Astrocyte of the cerebellum (primary cell): Measurements from ENCODE around the gene PPP2R2D.
A peak's percentile ranks its signal among the peaks of the same experiment; 100 is the strongest.
"Not testable (repeated sequence)": the region's sequence is repeated elsewhere in the genome, so short reads cannot be mapped to it uniquely, and the experiment has no call there.

Experiments
- DNase-seq: peaks from one replicate; pipeline ENCODE4 v3.0.0-alpha.2; 2011; ENCODE audit warnings: low read depth
- H3K4me3 ChIP-seq: 2 replicates; pipeline ENCODE4 v1.5.1; 2011; ENCODE audit warnings: mild to moderate bottlenecking, low read depth, low read length, moderate library complexity
- in situ Hi-C: cut with HindIII; loops from 2 replicates; pipeline ENCODE4 v1.10.0; 2017; ENCODE audit warnings: low sequenced_read_pairs
- TF ChIP-seq, protein P1 (sequence below): IDR thresholded peaks from 2 replicates; pipeline ENCODE4 v1.5.1; 2012; ENCODE audit warnings: low read length, low read depth, moderate library complexity, mild to moderate bottlenecking; ENCODE audit errors: missing control alignments

The PPP2R2D gene

GRCh38 chr10:131980321-131980720 is 79.5 kb downstream of the PPP2R2D start:
- no peak for DNase-seq
- in situ Hi-C loops: loop anchor here (5.0 kb wide), 1 partner anchor 83 kb away; no protein-coding TSS in a partner anchor
- TF ChIP-seq, protein P1, sequence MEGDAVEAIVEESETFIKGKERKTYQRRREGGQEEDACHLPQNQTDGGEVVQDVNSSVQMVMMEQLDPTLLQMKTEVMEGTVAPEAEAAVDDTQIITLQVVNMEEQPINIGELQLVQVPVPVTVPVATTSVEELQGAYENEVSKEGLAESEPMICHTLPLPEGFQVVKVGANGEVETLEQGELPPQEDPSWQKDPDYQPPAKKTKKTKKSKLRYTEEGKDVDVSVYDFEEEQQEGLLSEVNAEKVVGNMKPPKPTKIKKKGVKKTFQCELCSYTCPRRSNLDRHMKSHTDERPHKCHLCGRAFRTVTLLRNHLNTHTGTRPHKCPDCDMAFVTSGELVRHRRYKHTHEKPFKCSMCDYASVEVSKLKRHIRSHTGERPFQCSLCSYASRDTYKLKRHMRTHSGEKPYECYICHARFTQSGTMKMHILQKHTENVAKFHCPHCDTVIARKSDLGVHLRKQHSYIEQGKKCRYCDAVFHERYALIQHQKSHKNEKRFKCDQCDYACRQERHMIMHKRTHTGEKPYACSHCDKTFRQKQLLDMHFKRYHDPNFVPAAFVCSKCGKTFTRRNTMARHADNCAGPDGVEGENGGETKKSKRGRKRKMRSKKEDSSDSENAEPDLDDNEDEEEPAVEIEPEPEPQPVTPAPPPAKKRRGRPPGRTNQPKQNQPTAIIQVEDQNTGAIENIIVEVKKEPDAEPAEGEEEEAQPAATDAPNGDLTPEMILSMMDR: no peak
- H3K4me3 ChIP-seq: peak overlapping the region; percentile 88

DNA sequence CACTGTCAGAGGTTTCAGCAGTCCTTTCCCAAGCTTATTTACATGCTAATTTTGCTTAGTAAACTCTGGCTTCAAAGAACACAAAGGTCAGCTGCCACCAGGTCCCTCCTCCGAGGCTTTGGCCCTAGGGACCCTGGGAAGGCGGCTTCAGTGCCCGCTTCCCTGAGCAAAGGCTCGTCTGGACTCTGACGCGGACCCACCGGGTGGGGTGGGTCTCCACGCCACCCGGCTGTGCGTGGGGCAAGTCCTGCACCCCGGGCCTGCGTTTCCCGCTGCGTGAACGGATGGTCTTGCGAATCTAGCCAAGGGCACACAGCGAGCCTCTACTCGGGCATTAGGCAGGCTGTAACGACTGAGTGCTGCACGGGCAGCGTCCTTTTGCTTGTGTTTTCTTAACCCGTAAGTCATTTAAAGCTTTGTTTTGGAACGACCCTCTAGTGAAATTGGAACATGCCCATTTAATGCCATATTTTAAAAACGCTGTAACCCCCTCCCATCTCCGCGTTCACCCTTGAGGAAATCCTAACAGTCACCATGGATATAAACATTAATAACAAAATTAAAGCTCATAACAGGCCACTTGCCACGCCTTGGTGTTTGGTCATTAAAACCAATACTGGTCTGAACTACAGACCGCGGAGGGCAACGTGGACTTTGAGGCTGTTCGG is 80.1 kb downstream of the PPP2R2D start:
- DNase-seq: no peak
- in situ Hi-C loops: loop anchor here (5.0 kb wide), 1 partner anchor 84 kb away; no protein-coding TSS in a partner anchor
- H3K4me3 ChIP-seq: peak overlapping the region; percentile 88
- TF ChIP-seq, protein P1: no peak

DNA sequence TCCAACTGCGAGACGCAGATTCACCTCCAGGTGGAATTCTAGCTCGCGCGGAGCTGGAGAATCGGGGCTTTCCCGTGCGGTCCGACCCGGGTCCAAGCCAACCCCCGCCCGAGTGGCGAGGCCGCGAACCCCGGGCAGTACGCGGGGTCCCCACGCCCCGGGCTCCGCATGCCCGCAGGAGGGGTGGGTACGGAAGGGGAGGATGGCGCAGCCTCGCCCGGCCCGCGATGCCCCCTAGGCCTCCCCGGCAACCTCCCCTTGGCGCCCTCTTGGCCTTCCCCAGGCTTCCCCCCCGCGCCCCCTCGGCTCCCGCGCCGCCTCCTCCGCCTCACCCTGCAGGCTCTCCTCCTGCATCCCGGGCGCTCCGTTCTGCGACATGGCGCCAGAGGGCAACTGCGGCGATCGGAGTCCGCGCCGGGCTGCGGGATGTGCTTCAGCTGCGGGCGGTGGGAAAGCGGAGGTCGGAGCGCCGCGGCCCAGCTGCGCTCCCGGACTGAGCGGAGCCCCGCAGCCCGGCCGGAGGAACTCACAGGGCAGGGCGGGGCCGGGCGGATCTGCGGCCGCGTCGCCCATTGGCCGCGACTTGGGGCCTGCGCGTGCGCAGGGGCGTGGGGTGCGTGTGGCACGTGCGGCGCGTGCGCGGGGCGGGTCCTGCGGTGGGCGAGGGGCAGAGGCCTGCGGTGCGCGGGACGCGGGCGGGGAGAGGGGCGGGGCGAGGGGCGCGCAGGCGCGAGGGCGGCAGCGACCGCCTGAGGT is 80.8 kb downstream of the PPP2R2D start, which contains the start of gene BNIP3:
Gene BNIP3 (minus strand): TSS at position 495 of the 756 bp plus-strand sequence. CDS start 117 bp downstream, at position 378.
- TF ChIP-seq, protein P1: peak; percentile 17

DNA sequence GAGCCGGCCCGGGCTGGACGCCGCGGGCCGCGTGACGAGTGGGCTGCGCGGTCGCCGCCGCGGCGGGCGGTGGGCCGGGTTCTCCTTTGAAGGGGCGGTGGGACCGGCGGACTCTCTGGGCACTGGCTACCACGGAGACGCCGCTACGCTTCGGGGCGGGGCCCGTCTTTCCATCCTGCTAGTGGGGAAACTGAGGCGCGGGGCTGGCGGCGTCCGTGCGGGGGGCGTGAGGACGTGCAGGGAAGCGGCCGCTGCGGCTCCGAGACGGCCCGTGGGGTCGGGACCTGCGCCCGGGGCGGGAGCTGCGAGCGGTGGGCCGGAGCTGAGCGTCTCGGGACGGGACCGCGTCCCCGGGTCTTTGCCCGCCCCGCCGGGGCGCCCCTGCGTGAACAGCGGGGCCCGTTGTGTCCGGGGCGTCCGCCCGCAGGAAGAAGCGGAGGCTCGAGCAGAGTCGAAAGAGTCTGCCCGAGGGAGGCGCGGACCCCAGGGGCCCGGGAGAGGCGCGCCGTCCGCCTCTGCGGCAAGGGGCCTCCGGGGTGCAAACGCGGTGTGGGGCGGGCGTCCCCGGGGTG is 81.5 kb downstream of the PPP2R2D start:
- no peak for DNase-seq
- TF ChIP-seq, protein P1: no peak
- in situ Hi-C loops: loop anchor here (5.0 kb wide), 1 partner anchor 85 kb away; no protein-coding TSS in a partner anchor
- H3K4me3 ChIP-seq: peak overlapping the region; percentile 88

More for the DNA sequence above, 80.8 kb downstream of the PPP2R2D start, which contains the start of gene BNIP3:
- DNase-seq: peak; percentile 78
- peak within 1 kb of the TSS; percentile 88 for H3K4me3 ChIP-seq
- in situ Hi-C loops: loop anchor here (5.0 kb wide), 1 partner anchor 84 kb away; no protein-coding TSS in a partner anchor

GRCh38 chr10:131982796-131983195 is 82.0 kb downstream of the PPP2R2D start:
- TF ChIP-seq, protein P1: no peak
- in situ Hi-C loops: loop anchor here (5.0 kb wide), 1 partner anchor 85 kb away; no protein-coding TSS in a partner anchor
- peak overlapping the region; percentile 88 for H3K4me3 ChIP-seq
- no peak for DNase-seq

DNA sequence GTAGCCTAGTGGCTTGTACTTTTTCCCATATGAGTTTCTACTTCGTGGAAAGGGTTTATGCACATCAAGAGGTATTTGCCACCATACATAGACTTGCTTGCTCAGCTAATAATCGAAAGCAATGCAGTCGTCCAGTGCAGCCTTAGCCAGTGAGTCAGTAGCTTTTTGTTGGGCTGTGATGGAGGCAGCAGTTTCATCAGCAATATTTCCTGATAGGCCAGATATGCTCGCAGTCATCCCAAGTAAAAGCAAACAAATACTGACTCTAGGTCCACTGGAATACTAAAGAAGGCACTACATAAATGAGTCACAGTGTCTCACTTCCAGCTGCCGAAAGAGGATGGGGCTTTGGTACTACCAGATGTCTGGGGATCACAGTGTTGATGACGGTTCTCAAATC is 83.0 kb downstream of the PPP2R2D start:
- no peak overlapping the region for H3K4me3 ChIP-seq
- in situ Hi-C loops: loop anchor here (5.0 kb wide), 1 partner anchor 86 kb away; no protein-coding TSS in a partner anchor
- TF ChIP-seq, protein P1: no peak
- peak; percentile 19 for DNase-seq

GRCh38 chr10:131986851-131987250 is 86.0 kb downstream of the PPP2R2D start:
- in situ Hi-C loops, DNase-seq, H3K4me3 ChIP-seq: not testable (repeated sequence)

DNA sequence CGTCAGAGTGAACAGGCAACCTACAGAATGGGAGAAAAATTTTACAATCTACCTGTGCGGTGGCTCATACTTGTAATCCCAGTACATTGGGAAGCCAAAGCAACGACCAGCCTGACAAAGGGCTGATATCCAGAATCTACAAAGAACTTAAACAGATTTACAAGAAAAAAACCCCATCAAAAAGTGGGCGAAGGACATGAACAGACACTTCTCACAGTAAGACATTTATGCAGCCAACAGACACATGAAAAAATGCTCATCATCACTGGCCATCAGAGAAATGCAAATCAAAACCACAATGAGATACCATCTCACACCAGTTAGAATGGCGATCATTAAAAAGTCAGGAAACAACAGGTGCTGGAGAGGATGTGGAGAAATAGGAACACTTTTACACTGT is 86.5 kb downstream of the PPP2R2D start:
- DNase-seq, H3K4me3 ChIP-seq, in situ Hi-C loops: not testable (repeated sequence)

GRCh38 chr10:131987786-131988185 is 87.0 kb downstream of the PPP2R2D start:
- H3K4me3 ChIP-seq, in situ Hi-C loops, DNase-seq: not testable (repeated sequence)
